ENCODE data around the gene CRACR2A. TPM values are rescaled to one million over a fixed set of nuclear protein-coding genes. Genes with fewer than 3 reads are reported as not detected.

CRACR2A gene
- total and polyA plus RNA-seq, 2 donors from 2014 or later = 0.22 to 6.1 TPM

DNA sequence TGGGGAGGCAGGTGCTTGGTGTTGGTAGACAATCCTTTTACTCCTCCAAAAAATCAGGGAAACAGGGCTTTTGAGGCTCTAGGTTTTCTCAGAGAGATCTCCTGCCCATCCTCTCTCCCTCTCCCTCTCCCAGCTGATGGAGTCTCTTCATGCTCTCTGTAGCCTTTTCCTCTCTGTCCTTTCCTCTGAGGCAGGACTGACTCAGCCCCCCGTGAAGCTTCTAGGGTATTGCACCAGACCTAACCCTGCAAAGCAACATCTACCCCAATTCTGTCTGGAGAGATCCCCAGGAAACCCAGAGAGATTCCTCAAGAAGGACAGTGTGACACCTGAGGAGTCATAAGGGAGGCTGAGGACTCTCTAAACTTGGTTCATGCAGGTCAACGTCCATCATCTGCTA is 66.4 kb downstream of the CRACR2A start:
- DNase-seq = no peak
- Histone ChIP-seq H3K4me1 (ENCODE audit: control insufficient read depth in 2 of 3, insufficient read depth in 2 of 3, low read depth in 1 of 3, low read length in 3 of 3) (no peaks in the 10 kb centered on the region), H3K36me3 (ENCODE audit: control insufficient read depth in 2 of 3, insufficient read depth in 3 of 3, low read length in 3 of 3) (no peaks in the 10 kb centered on the region), H3K9ac (ENCODE audit: low read length in 3 of 3) (no peak overlapping the region), H3K27ac (ENCODE audit: low read depth in 2 of 2, low read length in 2 of 2) (no peak overlapping the region), H3K9me3 (ENCODE audit: control insufficient read depth in 2 of 3, insufficient read depth in 1 of 3, low read length in 3 of 3) (no peaks in the 10 kb centered on the region), H3K4me3 (ENCODE audit: low read length in 3 of 3) (no peak overlapping the region), H3K27me3 (ENCODE audit: control insufficient read depth, insufficient read depth, low read length) (no peaks in the 10 kb centered on the region)
- TF ChIP-seq, protein P1, sequence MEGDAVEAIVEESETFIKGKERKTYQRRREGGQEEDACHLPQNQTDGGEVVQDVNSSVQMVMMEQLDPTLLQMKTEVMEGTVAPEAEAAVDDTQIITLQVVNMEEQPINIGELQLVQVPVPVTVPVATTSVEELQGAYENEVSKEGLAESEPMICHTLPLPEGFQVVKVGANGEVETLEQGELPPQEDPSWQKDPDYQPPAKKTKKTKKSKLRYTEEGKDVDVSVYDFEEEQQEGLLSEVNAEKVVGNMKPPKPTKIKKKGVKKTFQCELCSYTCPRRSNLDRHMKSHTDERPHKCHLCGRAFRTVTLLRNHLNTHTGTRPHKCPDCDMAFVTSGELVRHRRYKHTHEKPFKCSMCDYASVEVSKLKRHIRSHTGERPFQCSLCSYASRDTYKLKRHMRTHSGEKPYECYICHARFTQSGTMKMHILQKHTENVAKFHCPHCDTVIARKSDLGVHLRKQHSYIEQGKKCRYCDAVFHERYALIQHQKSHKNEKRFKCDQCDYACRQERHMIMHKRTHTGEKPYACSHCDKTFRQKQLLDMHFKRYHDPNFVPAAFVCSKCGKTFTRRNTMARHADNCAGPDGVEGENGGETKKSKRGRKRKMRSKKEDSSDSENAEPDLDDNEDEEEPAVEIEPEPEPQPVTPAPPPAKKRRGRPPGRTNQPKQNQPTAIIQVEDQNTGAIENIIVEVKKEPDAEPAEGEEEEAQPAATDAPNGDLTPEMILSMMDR (IDR thresholded peaks at IDR 0.05; ENCODE audit: borderline replicate concordance, extremely low read depth, insufficient read depth) = no peak
- FAIRE-seq = no peak
- intact Hi-C loops (cut with DNase I) = no loop called here

DNA sequence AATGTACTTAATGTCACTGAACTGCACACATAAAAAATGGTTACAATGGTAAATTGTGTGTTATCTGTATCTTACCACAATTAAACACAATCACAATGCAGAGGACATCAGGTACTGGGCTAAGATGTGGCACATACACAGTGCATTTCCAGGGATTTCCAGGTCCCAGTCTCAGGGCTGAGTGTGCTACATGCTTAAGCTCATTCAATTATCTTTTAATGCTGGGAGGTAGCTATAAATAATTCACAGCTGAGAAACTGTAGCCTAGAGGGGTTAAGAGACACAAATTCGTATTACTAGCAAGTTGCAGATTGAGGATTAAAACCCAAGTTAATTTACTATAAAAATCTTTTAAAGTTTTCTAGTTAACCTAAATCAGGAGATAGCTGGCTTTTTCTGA is 67.1 kb downstream of the CRACR2A start:
- Histone ChIP-seq H3K9ac (ENCODE audit: low read length in 3 of 3) (no peak overlapping the region), H3K9me3 (ENCODE audit: control insufficient read depth in 2 of 3, insufficient read depth in 1 of 3, low read length in 3 of 3) (no peaks in the 10 kb centered on the region), H3K27me3 (ENCODE audit: control insufficient read depth, insufficient read depth, low read length) (no peaks in the 10 kb centered on the region), H3K4me3 (ENCODE audit: low read length in 3 of 3) (no peak overlapping the region), H3K27ac (ENCODE audit: low read depth in 2 of 2, low read length in 2 of 2) (no peak overlapping the region), H3K36me3 (ENCODE audit: control insufficient read depth in 2 of 3, insufficient read depth in 3 of 3, low read length in 3 of 3) (no peaks in the 10 kb centered on the region), H3K4me1 (ENCODE audit: control insufficient read depth in 2 of 3, insufficient read depth in 2 of 3, low read depth in 1 of 3, low read length in 3 of 3) (no peaks in the 10 kb centered on the region)
- intact Hi-C loops (cut with DNase I) = no loop called here
- DNase-seq = peak in 2 of 5 donors; percentile 22 to 24
- TF ChIP-seq, protein P1 (IDR thresholded peaks at IDR 0.05; ENCODE audit: borderline replicate concordance, extremely low read depth, insufficient read depth) = no peak
- no peak for FAIRE-seq

DNA sequence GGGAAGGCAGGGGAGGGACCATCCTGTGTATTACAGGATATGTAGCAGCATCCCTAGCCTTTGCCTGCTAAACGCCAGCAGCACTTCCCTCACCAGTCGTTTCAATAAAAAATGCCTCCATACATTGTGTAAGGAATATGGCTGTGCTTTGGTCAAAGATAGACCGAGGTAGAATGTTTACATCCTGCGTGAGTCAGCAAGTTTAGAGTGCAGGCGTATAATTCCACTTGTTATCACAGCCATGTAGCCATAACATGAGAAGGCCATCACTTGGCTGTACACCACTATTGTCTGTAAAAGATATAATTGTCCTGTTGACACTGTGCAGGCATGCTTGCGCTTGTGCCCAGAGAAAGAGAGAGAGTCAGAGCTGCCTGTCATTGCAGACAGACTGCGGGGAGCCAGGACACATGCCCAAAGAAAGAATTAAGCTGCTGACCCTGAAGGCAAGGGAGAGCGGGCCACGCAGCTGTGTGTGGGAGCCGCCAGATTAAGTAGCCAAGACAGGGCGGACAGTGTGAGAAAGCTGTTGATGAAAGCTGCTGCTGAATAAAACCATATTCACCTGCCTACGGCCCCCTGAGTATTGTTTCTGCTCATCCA is 68.4 kb downstream of the CRACR2A start:
- Histone ChIP-seq H3K9me3 (ENCODE audit: control insufficient read depth in 2 of 3, insufficient read depth in 1 of 3, low read length in 3 of 3) (no peaks in the 10 kb centered on the region), H3K36me3 (ENCODE audit: control insufficient read depth in 2 of 3, insufficient read depth in 3 of 3, low read length in 3 of 3) (no peaks in the 10 kb centered on the region), H3K27me3 (ENCODE audit: control insufficient read depth, insufficient read depth, low read length) (no peaks in the 10 kb centered on the region), H3K4me1 (ENCODE audit: control insufficient read depth in 2 of 3, insufficient read depth in 2 of 3, low read depth in 1 of 3, low read length in 3 of 3) (no peaks in the 10 kb centered on the region), H3K27ac (ENCODE audit: low read depth in 2 of 2, low read length in 2 of 2) (no peak overlapping the region), H3K9ac (ENCODE audit: low read length in 3 of 3) (no peak overlapping the region), H3K4me3 (ENCODE audit: low read length in 3 of 3) (no peak overlapping the region)
- intact Hi-C loops (cut with DNase I) = no loop called here
- FAIRE-seq (no peak), DNase-seq (peak in 4 of 5 donors; percentile 75 to 87 (median 85))
- TF ChIP-seq, protein P1 (IDR thresholded peaks at IDR 0.05; ENCODE audit: borderline replicate concordance, extremely low read depth, insufficient read depth) = no peak

DNA sequence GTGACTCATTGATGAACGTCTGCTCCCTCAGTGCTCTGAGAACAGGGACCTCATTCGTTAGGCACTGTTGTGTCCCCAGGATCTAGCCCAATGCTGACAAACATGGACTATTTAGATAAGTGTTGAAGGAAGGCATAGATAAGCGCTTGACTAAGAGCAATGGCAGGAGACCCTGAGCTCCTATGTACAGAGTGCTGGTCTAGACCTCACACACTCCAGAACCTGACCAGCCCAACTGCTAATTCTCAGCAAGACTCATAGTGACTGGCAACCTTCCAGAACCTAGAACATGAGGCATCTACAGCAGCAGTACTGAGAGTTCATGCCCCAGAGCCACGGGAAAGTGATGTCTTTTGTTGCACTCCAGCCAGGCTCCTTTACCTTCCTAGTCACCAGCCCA is 69.2 kb downstream of the CRACR2A start:
- H3K27ac ChIP-seq (ENCODE audit: low read depth in 2 of 2, low read length in 2 of 2) = no peak overlapping the region
- FAIRE-seq (no peak), DNase-seq (no peak)
- H3K9me3 ChIP-seq (ENCODE audit: control insufficient read depth in 2 of 3, insufficient read depth in 1 of 3, low read length in 3 of 3) = no peaks in the 10 kb centered on the region
- TF ChIP-seq, protein P1 (IDR thresholded peaks at IDR 0.05; ENCODE audit: borderline replicate concordance, extremely low read depth, insufficient read depth) = no peak
- H3K9ac ChIP-seq (ENCODE audit: low read length in 3 of 3) = no peak overlapping the region
- no peaks in the 10 kb centered on the region for H3K36me3 ChIP-seq (ENCODE audit: control insufficient read depth in 2 of 3, insufficient read depth in 3 of 3, low read length in 3 of 3)
- H3K27me3 ChIP-seq (ENCODE audit: control insufficient read depth, insufficient read depth, low read length) = no peaks in the 10 kb centered on the region
- no peaks in the 10 kb centered on the region for H3K4me1 ChIP-seq (ENCODE audit: control insufficient read depth in 2 of 3, insufficient read depth in 2 of 3, low read depth in 1 of 3, low read length in 3 of 3)
- intact Hi-C loops (cut with DNase I) = no loop called here
- no peak overlapping the region for H3K4me3 ChIP-seq (ENCODE audit: low read length in 3 of 3)
